Stimulated activated naive CD8-positive, alpha-beta T cell treated with anti-CD3 and anti-CD28 coated beads, Interleukin-15, Interleukin-2, amounts not matched to agents 100 U/mL and 50 U/mL, for 24 hours (primary cell): ENCODE data around the gene MED15.
"Not testable (repeated sequence)": the region's sequence is repeated elsewhere in the genome, so short reads cannot be mapped to it uniquely, and the experiment has no call there.

Experiments
- ATAC-seq: fragments of 150-1000 bp; cut with Tn5 transposase; one replicate; pipeline ENCODE4 v1.10.0; 2021
- DNase-seq: peaks from one replicate; pipeline ENCODE4 v3.0.0; 2021

MED15 gene

DNA sequence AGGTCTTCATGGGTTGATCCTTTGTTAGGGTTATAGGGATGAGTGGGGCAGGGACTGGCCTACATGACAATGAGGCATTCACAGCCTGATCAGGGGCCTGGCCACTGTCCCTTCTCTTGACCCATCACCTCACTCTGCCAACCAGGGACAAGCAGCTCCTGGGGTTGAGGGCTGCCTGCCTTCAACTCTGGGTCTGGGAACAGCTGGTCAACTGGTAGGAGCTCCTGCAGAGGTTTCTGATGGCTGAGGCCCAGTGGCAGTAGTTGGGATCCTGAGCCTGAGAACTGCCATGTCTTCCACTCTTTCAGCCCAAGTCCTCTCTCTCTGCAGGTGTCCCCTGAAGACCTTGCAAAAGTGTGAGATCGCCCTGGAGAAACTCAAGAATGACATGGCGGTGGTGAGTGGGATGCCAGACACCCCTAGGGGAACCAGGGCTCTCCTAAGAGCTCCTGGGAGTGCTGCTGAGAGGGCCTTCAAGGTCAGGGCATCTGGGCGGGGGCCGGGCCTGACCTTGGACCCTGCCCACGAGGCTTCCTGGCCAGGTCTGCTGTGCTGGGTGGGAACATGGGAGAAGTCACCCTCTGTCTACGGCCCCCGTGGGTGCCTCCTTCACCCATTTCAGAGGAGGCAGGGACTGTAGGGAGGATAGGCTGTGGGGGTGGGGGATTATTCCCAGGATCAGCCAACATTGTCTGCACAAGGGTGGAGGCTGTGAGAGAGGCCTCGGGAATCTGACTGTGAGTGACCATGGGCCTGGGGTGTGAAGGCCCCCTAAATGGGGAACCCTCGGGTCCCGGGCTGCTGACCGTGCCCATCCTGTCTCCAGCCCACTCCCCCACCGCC, 76.8 kb downstream of the MED15 start:
- ATAC-seq (no peak), DNase-seq (no peak)

DNA sequence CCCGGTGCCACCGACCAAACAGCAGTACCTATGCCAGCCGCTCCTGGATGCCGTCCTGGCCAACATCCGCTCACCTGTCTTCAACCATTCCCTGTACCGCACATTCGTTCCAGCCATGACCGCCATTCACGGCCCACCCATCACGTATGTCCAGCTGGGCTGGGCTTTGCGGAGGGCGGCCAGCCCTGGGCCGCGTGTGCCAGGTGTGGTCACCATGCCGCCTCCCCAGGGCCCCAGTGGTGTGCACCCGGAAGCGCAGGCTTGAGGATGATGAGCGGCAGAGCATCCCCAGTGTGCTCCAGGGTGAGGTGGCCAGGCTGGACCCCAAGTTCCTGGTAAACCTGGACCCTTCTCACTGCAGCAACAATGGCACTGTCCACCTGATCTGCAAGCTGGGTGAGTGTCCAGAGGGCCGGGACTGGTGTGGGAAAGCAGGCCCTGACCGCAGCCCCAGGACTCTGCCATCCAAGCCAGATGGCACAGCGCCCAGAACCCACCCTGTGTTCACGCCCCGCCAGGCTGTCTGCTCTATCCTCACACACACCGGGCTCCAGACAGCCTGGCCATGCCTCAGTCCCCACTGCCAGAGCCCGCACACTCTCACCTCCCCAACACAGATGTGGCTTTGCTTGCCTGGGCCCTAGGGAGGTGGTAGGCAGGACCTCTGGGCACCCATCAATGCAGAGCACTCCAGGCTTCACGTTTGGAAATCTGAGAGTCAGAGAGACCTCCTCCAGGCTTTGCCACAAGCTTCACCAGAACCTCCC, 77.6 kb downstream of the MED15 start:
- DNase-seq (no peak), ATAC-seq (no peak)

DNA sequence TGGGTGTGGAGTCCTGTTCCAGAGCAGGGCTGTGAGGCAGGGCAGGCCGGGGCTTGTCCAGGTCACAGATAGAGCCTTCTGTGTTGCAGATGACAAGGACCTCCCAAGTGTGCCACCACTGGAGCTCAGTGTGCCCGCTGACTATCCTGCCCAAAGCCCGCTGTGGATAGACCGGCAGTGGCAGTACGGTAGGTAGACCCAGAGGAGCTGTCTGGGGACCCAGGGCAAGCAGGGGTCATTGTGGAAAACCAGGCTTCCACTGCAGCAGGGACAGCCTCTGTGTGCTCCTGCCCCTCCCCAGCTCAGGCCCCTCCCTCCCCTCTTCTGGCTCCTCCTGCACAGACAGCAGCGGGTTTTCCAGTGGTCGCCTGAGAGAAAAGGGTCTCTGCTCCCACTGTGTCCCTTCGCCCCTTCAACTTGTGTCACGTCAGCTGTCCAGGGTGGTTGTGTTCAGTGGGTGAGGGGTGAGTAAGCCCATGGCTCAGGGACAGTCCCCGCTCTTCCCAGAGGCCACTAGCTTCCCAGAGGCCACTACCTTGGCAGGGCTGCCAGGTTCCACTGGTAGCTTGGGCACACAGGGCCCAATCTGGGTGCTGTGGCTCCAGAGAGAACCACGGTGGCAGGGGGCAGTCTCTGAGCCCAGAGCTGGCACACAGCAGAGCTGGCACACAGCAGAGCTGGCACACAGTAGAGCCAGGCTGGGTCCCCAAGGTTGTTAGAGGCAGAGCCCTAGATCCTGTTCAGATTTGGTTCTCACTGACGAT, 78.4 kb downstream of the MED15 start:
- no peak for ATAC-seq
- DNase-seq, result no peak

DNA sequence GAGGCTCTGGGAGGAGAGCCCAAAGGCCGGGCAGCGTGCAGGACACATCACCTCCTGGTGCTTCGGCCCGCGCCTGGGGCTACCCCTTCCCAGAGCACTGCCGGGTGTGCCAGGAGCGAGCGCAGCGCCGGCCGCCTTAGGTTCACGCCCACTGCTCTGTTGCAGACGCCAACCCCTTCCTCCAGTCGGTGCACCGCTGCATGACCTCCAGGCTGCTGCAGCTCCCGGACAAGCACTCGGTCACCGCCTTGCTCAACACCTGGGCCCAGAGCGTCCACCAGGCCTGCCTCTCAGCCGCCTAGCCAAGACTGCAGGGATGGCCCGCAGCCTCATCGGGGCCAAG, 79.0 kb downstream of the MED15 start:
- DNase-seq, result no peak
- ATAC-seq, result no peak

DNA sequence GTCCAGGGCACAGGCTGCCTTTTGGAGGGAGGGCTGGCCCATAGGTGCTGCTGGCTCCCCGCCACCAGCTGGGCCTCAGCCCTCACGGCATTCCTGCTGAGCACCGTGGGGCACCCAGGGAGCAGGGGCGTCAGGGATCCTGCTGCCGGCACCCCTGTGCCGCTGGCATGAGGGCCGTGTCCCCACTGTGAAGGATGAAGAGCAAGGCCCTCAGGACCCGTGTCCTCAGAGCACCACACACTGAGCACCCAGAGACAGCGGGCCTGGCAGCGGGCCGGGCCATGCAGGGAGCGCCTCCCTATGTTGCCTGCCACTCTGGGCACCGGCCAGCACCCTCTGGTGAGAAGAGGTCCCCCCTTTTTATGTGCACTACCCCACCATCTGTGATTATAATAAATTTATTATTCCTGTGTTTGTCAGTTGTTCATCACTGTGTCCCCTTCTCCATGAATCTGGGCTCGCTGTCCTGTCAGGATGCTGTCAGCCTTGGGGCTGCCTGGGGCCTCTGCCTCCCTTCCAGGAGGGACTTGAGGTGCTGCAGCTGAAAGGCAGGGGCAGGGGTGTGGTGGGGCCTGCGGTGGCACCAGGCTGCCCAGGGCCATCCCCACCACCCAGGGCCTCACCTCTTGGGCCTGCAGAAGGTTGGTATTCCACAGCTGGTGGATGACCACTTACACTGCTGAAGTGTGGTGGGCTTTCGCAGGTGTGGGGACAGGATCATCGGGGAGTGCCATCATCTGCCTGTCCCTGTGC, 80.0 kb downstream of the MED15 start:
- no peak for ATAC-seq
- DNase-seq, result no peak

DNA sequence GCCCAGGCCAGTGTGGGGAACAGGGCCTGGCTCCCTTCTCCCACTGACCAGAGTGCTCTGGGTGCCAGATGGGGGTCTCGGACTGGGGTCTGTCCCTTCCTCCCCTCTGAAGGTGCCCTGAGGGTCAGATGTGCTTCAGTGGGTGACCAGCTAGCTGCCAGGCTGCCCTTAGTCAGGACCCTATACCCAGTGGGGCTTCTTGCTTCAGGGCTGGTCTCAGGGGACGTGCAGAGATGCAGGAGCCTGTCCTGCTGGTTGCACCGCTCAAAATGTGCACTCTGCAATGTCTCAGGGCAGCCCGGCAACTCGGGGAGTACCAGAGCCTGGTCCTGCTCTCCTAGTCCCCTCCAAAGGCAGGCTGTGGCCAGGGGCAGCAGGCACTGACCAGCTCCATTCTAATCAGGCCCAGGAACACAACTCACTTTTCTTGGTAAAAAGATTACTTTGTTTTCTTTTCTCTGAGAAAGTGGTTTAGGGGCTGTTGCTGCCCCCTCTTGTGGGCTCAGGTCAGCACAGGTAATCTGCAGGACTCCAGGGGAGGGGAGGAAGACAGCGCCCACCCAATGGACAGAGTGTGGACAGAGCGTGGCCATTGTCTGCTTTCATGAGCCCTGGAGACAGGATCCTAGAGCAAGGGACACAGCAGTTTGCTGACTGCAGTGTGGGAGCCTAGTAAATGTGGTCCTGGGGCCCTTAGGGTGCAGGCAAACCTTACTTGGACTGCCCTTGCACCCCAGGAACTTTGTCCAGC, 80.9 kb downstream of the MED15 start:
- DNase-seq (no peak), ATAC-seq (no peak)

DNA sequence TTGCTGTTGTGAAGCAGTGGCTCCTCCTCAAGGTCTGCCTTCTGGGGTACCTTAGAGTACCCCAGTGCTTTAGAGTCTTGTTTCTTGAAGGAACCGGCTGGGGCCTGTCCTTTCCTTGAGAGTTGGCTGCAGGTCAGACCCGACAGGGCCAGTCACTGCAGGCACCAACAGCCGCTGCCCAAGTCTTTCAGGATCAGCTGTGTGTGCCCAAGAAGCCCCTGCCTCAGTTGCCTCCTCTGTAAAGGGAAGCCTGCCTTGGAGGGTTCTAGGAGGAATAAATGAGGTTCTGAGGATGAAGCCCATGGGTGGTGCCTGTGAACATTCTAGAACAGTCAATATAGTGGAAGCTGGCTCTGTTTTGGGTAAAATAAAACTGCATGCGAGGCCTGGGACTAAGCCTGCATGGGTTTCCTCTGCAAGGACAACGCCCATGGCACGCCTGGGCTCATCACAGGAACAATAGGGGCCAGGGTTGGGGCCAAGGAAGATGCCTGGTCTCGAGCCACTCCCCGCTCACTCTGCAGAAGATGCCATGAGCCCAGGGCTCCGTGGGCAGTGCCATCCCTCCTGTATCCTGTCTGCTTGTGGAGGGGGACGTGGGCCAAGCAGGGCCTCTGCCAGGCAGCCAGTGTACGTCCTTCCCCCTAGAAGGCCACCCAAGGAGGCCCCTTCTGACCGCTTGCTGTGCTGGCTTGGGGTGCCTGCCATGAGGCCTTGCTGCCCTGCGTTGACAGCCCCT, 81.6 kb downstream of the MED15 start:
- no peak for DNase-seq

DNA sequence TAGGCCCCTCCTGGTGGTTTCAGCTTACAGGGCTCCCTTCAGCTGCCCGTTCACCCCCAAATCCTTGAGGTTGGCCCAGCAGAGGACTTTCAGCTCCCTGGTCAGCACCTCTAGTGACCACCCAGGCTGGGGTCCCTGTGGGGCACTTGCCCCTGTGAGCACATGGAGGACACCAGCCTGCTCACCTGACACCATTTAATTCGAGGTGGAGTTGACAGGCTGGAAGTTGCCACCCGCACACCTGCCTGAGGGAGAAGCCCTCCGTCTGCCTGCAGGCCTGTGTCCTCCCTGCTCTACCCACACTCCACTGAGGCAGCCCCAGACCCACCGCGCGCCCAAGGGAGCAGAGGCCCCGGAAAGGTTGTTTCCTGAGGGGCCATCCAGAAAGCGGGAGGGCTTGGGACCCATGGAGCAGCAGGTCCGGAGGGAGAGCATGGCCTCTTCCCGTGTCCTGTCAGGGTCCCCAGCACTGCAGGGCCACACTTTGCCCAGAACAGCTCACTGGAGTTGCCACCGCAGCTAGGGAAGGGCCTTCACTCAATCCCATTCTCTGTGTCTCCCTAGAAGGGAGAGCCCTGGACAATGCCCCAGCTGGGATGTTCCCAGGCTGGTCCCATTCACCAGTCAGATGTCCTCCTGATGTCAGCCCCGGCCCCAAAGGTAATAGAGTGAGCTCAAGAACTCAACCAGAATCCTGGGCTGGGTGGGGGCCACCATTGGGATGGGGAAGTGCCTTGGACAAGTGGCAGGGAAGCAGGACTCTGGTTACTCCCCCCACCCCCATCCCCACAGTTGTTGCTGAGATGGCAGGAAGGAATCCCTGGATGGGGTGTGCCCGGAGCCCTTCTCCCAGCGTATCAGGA, 82.4 kb downstream of the MED15 start:
- DNase-seq (no peak), ATAC-seq (no peak)

More for the DNA sequence above, 81.6 kb downstream of the MED15 start:
- ATAC-seq, result no peak

DNA sequence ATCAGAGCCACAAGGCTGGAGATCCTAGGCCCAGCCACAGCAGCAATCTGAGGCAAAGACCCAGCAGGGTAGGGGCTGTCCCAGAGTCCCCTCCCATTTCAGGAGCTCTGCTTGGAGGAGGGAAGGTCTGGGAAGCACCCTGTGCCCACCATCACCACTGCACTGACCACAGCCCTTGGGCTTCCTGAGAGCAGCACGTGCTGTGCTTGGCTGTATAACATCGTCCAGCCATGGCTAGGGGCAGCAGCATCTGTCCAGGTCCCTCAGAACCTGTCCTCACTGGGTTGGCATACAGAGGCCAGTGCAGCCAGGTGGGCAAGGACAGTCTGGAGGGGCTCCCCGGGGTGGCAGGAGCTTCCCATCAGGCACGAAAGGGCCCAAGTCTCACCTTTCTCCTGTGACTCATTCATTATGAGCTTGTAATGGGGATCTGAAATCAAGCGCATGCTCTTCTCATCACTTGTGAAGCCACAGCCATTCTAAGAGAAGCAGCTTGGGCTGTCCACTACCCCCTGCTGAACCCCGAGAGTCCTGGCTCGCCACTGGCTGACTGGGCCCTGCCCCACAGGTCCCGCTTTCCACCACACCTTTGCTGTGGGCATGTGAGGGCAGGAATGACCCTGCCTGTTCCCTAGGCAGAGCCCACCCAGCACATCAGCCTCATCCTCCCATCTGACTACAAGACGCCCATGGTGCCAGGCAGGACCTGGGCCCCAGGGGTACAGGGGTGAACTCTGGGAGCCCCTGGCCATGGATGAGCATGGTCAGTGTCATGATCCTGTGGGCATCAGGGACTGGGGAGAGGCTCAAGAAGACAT, 83.3 kb downstream of the MED15 start:
- ATAC-seq (no peak), DNase-seq (no peak)

DNA sequence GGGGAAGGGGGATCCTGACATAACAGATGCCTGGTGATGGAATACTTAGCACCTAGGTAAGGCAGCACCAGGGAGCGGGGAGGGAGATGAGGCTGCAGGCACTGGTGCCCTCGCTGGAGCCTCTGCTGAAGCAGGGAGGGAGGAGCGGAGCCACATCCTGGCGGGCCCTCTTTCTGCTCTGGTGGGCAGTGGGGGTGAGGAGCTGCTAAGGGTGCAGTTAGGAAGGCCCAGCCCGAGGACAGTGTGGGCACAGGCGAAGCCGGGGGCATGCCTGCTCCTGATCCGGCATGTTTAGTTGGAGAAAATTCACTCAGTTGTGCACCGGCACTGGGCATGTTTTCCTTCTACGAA, 83.9 kb downstream of the MED15 start:
- ATAC-seq (no peak), DNase-seq (no peak)

DNA sequence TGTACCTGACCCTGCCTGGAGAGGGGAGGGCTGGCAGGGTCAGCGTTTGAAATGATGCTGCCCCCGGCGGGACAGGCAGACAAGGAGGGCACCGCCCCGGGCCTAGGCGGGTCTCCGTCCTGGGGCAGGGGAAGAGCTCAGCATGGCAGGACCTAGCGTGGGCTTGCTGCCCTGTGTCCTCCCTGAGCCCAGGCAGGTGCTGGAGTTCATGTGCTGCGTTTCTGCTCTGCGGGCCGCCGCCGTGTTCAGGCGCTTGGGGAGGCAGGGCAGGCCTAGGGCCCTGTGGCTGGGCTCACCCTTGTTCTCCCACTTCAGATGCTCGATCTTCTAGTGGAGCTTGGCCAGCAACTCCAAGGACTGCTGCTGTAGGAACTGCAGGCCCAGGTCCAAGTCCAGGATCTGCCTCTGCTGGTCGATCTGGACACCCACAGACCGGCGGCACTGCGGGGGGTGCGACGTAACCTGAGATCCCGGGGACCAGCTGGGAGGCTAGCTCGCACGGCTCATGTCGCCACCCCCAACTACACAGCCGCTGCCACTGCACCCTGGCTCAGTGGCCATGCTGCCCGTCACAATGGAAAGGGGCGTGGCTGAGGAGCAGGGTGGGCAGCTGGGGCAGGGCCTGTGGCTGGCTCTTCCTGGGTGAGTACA, 84.4 kb downstream of the MED15 start:
- no peak for DNase-seq
- ATAC-seq, result no peak

DNA sequence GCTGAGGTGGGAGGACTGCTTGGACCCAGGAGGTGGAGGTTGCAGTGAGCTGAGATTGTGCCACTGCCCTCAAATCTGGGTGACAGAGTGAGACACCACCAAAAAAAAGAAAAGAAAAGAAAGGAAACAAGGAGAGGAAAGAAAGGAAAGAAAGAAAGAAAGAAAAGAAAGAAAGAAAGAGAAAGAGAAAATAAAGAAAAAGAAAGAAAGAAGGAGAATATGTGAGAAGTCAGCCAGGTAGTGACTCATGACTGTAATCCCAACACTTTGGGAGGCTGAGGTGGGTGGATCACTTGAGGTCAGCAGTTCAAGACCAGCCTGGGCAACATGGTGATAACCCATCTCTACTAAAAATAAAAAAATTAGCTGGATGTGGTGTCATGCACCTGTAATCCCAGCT, 86.6 kb downstream of the MED15 start:
- not testable (repeated sequence) for ATAC-seq, DNase-seq

DNA sequence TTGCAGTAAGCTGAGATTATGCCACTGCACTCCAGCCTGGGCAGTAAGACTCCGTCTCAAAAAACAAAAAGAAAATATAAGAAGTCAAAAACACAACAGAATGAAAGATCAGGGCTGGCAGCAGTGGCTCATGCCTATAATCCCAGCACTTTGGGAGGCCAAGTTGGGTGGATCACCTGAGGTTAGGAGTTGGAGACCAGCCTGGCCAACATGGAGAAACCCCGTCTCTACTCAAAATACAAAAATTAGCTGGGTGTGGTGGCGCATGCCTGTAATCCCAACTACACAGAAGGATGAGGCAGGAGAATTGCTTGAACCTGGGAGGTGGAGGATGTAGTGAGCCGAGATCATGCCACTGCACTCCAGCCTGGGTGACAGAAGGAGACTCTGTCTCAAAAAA, 87.1 kb downstream of the MED15 start:
- DNase-seq, ATAC-seq: not testable (repeated sequence)

DNA sequence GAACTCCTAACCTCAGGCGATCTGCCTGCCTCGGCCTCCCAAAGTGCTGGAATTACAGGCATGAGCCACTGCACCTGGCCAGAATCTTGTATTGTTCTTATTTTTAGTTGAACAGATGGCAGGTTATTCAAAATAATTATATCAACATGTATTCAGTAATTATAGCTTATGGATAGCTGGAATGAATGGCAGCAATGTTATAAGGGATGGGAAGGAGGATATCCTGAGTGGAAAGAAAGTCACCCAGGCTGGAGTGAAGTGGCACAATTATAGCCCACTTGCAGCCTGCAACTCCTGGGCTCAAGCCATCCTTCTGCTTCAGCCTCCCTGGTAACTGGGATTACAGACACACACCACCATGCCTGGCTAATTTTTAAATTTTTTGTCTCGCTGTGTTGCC, 88.1 kb downstream of the MED15 start:
- DNase-seq (no peak), ATAC-seq (no peak)

DNA sequence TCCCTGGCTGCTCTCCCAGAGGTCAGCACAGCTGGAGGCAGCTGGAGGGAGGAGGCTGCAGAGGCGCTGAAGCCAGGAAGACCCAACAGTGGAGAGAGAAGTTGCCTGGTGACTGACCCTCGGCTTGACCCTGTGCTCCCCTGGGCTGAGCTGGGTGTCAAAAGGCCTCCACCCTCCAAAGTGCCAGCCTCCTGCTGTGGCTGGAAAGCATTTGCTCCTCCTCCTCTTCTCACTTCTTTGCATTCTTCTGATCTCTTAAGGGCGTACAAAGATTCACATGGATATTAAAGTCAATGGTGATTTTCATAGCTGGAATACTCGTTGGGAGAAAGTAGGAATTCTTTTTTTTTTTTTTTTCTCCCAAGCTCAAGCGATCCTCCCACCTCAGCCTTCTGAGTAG, 91.7 kb downstream of the MED15 start:
- DNase-seq (no peak), ATAC-seq (no peak)

DNA sequence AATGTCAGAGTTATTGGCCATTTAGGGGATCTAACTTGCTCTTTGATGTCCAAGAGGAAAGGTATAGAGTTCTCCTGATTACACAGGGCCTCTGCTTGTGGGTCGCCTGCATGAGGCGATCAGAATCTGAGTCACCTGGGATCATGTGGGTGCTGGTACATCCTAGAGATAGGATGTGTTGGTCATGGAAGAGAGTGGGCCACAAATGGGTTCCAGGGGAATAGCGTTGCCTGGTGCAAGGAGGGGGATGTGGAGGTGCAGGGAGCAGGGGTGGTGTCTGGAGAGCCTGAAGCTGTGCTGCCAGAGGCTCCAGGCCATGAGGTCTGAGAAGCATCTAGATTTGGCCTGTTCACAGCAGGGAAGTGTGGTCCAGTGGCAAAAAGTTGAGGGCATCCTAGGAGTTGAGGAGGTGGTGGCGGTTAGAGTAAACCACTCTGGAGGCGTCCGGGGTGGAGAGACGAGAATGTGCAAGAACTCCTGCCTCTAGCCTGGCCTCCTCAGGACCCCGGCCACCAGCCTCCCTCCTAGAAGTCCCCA, 92.8 kb downstream of the MED15 start:
- no peak for ATAC-seq
- DNase-seq, result no peak

DNA sequence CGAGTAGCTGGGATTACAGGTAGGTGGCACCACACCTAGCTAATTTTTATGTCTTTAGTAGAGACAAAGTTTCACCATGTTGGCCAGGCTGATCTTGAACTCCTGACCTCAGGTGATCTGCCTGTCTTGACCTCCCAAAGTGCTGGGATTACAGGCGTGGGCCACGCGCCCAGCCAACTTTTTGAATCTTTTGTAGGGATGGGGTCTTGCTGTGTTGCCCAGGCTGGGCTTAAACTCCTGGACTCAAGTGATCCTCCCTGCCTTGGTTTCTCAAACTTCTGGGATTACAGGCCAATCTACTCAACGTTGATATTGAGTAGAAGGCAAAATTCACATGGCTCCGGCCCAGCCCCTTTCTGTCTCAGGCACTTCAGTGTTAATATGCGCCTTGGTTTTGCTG, 93.9 kb downstream of the MED15 start:
- no peak for ATAC-seq
- no peak for DNase-seq

DNA sequence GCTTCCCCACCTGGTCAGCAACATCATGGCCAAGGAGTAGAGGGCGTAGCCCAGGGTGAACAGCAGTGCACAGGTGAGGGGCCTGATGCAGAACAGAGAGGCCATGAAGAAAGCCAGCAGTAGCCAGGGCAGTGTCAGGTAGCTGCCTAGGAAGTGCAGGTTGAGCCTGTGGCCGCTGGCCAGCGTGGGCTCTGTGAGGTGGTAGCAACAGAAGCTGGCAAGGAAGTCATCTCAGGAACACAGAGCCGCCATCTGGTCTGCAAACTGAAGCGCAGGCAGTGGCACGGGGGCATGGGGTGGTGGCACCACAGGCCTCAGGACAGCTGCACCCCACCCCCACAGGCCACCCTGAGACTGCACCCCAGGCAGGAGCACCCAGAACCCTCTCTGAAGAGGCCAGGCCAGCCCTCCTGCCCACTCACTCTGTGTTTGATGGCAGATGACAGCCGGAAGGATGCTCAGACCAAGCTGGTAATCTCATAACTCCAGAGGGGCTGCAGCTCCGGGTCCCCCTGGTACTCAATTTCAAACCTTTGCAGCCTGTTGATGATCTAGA, 95.3 kb downstream of the MED15 start:
- DNase-seq, result no peak
- ATAC-seq, result no peak
